ENCODE data around the gene GALNT9. TPM values are rescaled to one million over a fixed set of nuclear protein-coding genes. Genes with fewer than 3 reads are reported as not detected.
A peak's percentile ranks its signal among the peaks of the same experiment; 100 is the strongest.
"Not testable (repeated sequence)": the region's sequence is repeated elsewhere in the genome, so short reads cannot be mapped to it uniquely, and the experiment has no call there.

Gene GALNT9
- total and polyA plus RNA-seq, 3 experiments from 2014 or later, result 0.18 TPM; not detected in 2

- no peaks in the 10 kb centered on the region for H3K36me3 ChIP-seq (ENCODE audit: insufficient read depth, low read length)
- no peaks in the 10 kb centered on the region for H3K9me3 ChIP-seq (ENCODE audit: low read length)
- ChIA-PET CTCF (no interaction called here), POLR2A (no interaction called here)
- H3K27me3 Mint-ChIP-seq, result peaks cover 7 to 14% of the 10 kb centered on the region in 2 donors
- H3K4me1 ChIP-seq (ENCODE audit: insufficient read depth, low read length), result no peaks in the 10 kb centered on the region
- no peak for DNase-seq
- no peak overlapping the region for H3K27ac ChIP-seq (ENCODE audit: low read depth, low read length)
- H3K36me3 Mint-ChIP-seq, result no peaks in the 10 kb centered on the region
- H3K4me3 Mint-ChIP-seq, result no peak overlapping the region
- no peaks in the 10 kb centered on the region for H3K27me3 ChIP-seq (ENCODE audit: insufficient read depth, low read length, poor library complexity, severe bottlenecking)
- peak overlapping the region in 1 of 8 donors; percentile 60 for H3K27ac Mint-ChIP-seq
- no peaks in the 10 kb centered on the region for H3K9me3 Mint-ChIP-seq
- H3K4me1 Mint-ChIP-seq, result no peaks in the 10 kb centered on the region
- no peak overlapping the region for H3K4me3 ChIP-seq (ENCODE audit: low read length)
These were observed 58.2 kb downstream of the GALNT9 start for GRCh38 chr12:132270969-132271754.

GRCh38 chr12:132270516-132270915 is 58.9 kb downstream of the GALNT9 start:
- H3K27ac Mint-ChIP-seq, result no peak overlapping the region
- ChIA-PET POLR2A (no interaction called here), CTCF (no interaction called here)
- DNase-seq, result no peak
- no peaks in the 10 kb centered on the region for H3K4me1 Mint-ChIP-seq
- H3K9me3 Mint-ChIP-seq, result no peaks in the 10 kb centered on the region
- H3K27me3 Mint-ChIP-seq, result peaks cover 7 to 12% of the 10 kb centered on the region in 2 donors
- no peak overlapping the region for H3K4me3 Mint-ChIP-seq
- Histone ChIP-seq H3K27ac (ENCODE audit: low read depth, low read length) (no peak overlapping the region), H3K27me3 (ENCODE audit: insufficient read depth, low read length, poor library complexity, severe bottlenecking) (no peaks in the 10 kb centered on the region), H3K36me3 (ENCODE audit: insufficient read depth, low read length) (no peaks in the 10 kb centered on the region), H3K4me1 (ENCODE audit: insufficient read depth, low read length) (no peaks in the 10 kb centered on the region), H3K4me3 (ENCODE audit: low read length) (no peak overlapping the region), H3K9me3 (ENCODE audit: low read length) (no peaks in the 10 kb centered on the region)
- no peaks in the 10 kb centered on the region for H3K36me3 Mint-ChIP-seq

GRCh38 chr12:132269271-132269968 is 60.0 kb downstream of the GALNT9 start:
- Mint-ChIP-seq H3K4me1 (no peaks in the 10 kb centered on the region), H3K4me3 (no peak overlapping the region), H3K9me3 (no peaks in the 10 kb centered on the region), H3K27me3 (peaks cover under 1 to 2% of the 10 kb centered on the region in 2 donors), H3K27ac (no peak overlapping the region), H3K36me3 (no peaks in the 10 kb centered on the region)
- H3K4me3 ChIP-seq (ENCODE audit: low read length), result no peak overlapping the region
- no peak overlapping the region for H3K27ac ChIP-seq (ENCODE audit: low read depth, low read length)
- no peak for DNase-seq
- ChIA-PET POLR2A (no interaction called here), CTCF (no interaction called here)
- no peaks in the 10 kb centered on the region for H3K27me3 ChIP-seq (ENCODE audit: insufficient read depth, low read length, poor library complexity, severe bottlenecking)
- no peaks in the 10 kb centered on the region for H3K9me3 ChIP-seq (ENCODE audit: low read length)
- no peaks in the 10 kb centered on the region for H3K36me3 ChIP-seq (ENCODE audit: insufficient read depth, low read length)
- no peaks in the 10 kb centered on the region for H3K4me1 ChIP-seq (ENCODE audit: insufficient read depth, low read length)

- CTCF ChIA-PET, result no interaction called here
- no peak for DNase-seq
- no peak overlapping the region for H3K27ac ChIP-seq (ENCODE audit: low read depth, low read length)
- H3K36me3 ChIP-seq (ENCODE audit: insufficient read depth, low read length), result no peaks in the 10 kb centered on the region
- H3K27me3 Mint-ChIP-seq, result peaks cover 0 to 2% of the 10 kb centered on the region in 2 donors
- no peaks in the 10 kb centered on the region for H3K9me3 ChIP-seq (ENCODE audit: low read length)
- H3K4me3 Mint-ChIP-seq, result no peak overlapping the region
- no peaks in the 10 kb centered on the region for H3K4me1 Mint-ChIP-seq
- H3K27me3 ChIP-seq (ENCODE audit: insufficient read depth, low read length, poor library complexity, severe bottlenecking), result no peaks in the 10 kb centered on the region
- H3K9me3 Mint-ChIP-seq, result no peaks in the 10 kb centered on the region
- POLR2A ChIA-PET, result no interaction called here
- H3K36me3 Mint-ChIP-seq, result no peaks in the 10 kb centered on the region
- no peaks in the 10 kb centered on the region for H3K4me1 ChIP-seq (ENCODE audit: insufficient read depth, low read length)
- H3K4me3 ChIP-seq (ENCODE audit: low read length), result no peak overlapping the region
- H3K27ac Mint-ChIP-seq, result no peak overlapping the region
These were observed 60.7 kb downstream of the GALNT9 start for GRCh38 chr12:132268674-132269073.

GRCh38 chr12:132267873-132268272 is 61.5 kb downstream of the GALNT9 start:
- peaks cover 0 to 2% of the 10 kb centered on the region in 2 donors for H3K27me3 Mint-ChIP-seq
- H3K9me3 Mint-ChIP-seq, result no peaks in the 10 kb centered on the region
- no peaks in the 10 kb centered on the region for H3K36me3 ChIP-seq (ENCODE audit: insufficient read depth, low read length)
- no peaks in the 10 kb centered on the region for H3K36me3 Mint-ChIP-seq
- H3K4me1 ChIP-seq (ENCODE audit: insufficient read depth, low read length), result no peaks in the 10 kb centered on the region
- ChIA-PET CTCF (no interaction called here), POLR2A (no interaction called here)
- no peak overlapping the region for H3K4me3 ChIP-seq (ENCODE audit: low read length)
- no peaks in the 10 kb centered on the region for H3K9me3 ChIP-seq (ENCODE audit: low read length)
- no peak overlapping the region for H3K4me3 Mint-ChIP-seq
- no peaks in the 10 kb centered on the region for H3K4me1 Mint-ChIP-seq
- no peak for DNase-seq
- no peak overlapping the region for H3K27ac Mint-ChIP-seq
- no peaks in the 10 kb centered on the region for H3K27me3 ChIP-seq (ENCODE audit: insufficient read depth, low read length, poor library complexity, severe bottlenecking)
- H3K27ac ChIP-seq (ENCODE audit: low read depth, low read length), result no peak overlapping the region

GRCh38 chr12:132266802-132267201 is 62.6 kb downstream of the GALNT9 start:
- no peaks in the 10 kb centered on the region for H3K36me3 ChIP-seq (ENCODE audit: insufficient read depth, low read length)
- H3K9me3 ChIP-seq (ENCODE audit: low read length), result no peaks in the 10 kb centered on the region
- Mint-ChIP-seq H3K27me3 (peaks cover 2 to 4% of the 10 kb centered on the region in 2 donors), H3K36me3 (no peaks in the 10 kb centered on the region), H3K9me3 (no peaks in the 10 kb centered on the region), H3K4me3 (no peak overlapping the region), H3K4me1 (no peaks in the 10 kb centered on the region), H3K27ac (no peak overlapping the region)
- H3K27ac ChIP-seq (ENCODE audit: low read depth, low read length), result no peak overlapping the region
- H3K4me1 ChIP-seq (ENCODE audit: insufficient read depth, low read length), result no peaks in the 10 kb centered on the region
- POLR2A ChIA-PET, result no interaction called here
- CTCF ChIA-PET, result no interaction called here
- H3K27me3 ChIP-seq (ENCODE audit: insufficient read depth, low read length, poor library complexity, severe bottlenecking), result no peaks in the 10 kb centered on the region
- DNase-seq, result no peak
- no peak overlapping the region for H3K4me3 ChIP-seq (ENCODE audit: low read length)

GRCh38 chr12:132266370-132266769 is 63.0 kb downstream of the GALNT9 start:
- no peaks in the 10 kb centered on the region for H3K36me3 Mint-ChIP-seq
- H3K27me3 ChIP-seq (ENCODE audit: insufficient read depth, low read length, poor library complexity, severe bottlenecking), result no peaks in the 10 kb centered on the region
- H3K27ac Mint-ChIP-seq, result peak overlapping the region in 1 of 8 donors; percentile 17
- H3K4me1 Mint-ChIP-seq, result no peaks in the 10 kb centered on the region
- H3K36me3 ChIP-seq (ENCODE audit: insufficient read depth, low read length), result no peaks in the 10 kb centered on the region
- no peak for DNase-seq
- no peaks in the 10 kb centered on the region for H3K4me1 ChIP-seq (ENCODE audit: insufficient read depth, low read length)
- no peaks in the 10 kb centered on the region for H3K9me3 ChIP-seq (ENCODE audit: low read length)
- POLR2A ChIA-PET, result no interaction called here
- H3K9me3 Mint-ChIP-seq, result no peaks in the 10 kb centered on the region
- H3K4me3 Mint-ChIP-seq, result no peak overlapping the region
- CTCF ChIA-PET, result no interaction called here
- H3K27me3 Mint-ChIP-seq, result peaks cover 2 to 6% of the 10 kb centered on the region in 2 donors
- H3K27ac ChIP-seq (ENCODE audit: low read depth, low read length), result no peak overlapping the region
- H3K4me3 ChIP-seq (ENCODE audit: low read length), result no peak overlapping the region

- not testable (repeated sequence) for H3K27me3 ChIP-seq (ENCODE audit: insufficient read depth, low read length, poor library complexity, severe bottlenecking)
These were observed 63.6 kb downstream of the GALNT9 start for GRCh38 chr12:132265822-132266221.

More at GRCh38 chr12:132265822-132266221, 63.6 kb downstream of the GALNT9 start:
- H3K36me3 Mint-ChIP-seq; POLR2A ChIA-PET; H3K27ac Mint-ChIP-seq; DNase-seq; H3K36me3 ChIP-seq (ENCODE audit: insufficient read depth, low read length); H3K4me3 ChIP-seq (ENCODE audit: low read length); H3K4me3 Mint-ChIP-seq; CTCF ChIA-PET; H3K9me3 ChIP-seq (ENCODE audit: low read length); H3K4me1 Mint-ChIP-seq; H3K27me3 Mint-ChIP-seq; H3K4me1 ChIP-seq (ENCODE audit: insufficient read depth, low read length); H3K9me3 Mint-ChIP-seq; H3K27ac ChIP-seq (ENCODE audit: low read depth, low read length): not testable (repeated sequence)
